IPS-18c (cell line): Measurements from ENCODE around the gene DCLK1.

ENCODE experiments used
- H3K4me3 ChIP-seq: 2 replicates; pipeline ENCODE4 v1.7.0; 2013; ENCODE audit warnings: low read depth, mild to moderate bottlenecking, low read length, moderate library complexity; ENCODE audit not compliant: insufficient read depth
- H3K9me3 ChIP-seq: one replicate; pipeline ENCODE4 v1.6.1; 2013; ENCODE audit warnings: mild to moderate bottlenecking, low read length, moderate library complexity; ENCODE audit not compliant: control insufficient read depth, insufficient read depth

DCLK1 gene

DNA sequence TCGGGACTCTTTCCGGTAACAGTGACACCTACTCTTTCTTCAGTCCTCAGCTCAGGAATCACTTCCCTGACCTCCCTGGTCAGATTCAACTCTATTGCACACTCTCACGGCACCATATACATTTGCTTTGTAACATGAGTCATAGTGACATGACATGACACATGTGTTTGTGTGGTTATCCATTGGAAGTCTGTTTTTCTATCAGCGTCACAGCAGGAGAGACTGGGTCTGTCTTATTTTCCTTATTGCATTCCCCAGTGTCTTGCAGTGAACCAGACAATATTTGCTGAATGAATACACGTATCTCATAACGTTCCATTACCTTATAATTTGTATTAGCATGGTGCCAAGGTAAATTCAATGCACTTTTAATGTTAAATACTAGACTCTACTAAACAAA is 102.0 kb downstream of the DCLK1 start:
- Histone ChIP-seq H3K4me3 (no peak overlapping the region), H3K9me3 (no peaks in the 10 kb centered on the region)

DNA sequence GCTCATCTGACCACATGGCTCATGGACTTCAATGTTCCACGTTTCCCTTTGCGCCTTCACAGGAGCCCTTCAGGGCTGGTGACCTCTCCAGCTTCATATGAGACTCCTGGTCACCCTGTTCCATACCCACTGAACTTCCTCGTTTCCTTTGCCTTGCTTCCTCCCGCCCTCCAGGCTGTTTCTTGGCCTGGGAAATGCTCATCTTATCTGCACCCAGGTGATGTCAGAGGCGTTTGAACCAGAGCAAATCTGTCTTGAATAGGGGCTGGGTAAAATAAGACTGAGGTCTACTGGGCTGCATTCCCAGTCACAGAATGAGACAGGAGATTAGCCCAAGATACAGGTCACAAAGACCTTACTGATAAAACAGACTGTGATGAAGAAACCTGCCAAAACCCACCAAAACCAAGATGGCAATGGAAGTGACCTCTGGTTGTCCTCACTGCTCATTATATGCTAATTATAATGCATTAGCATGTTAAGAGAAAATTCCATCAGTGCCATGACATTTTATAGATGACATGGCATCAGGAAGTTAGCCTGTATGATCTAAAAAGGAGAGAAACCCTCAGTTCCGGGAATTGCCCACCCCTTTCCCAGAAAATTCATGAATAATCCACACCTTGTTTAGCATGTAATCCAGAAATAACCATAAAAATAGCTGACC is 102.7 kb downstream of the DCLK1 start:
- H3K9me3 ChIP-seq = no peaks in the 10 kb centered on the region
- H3K4me3 ChIP-seq = no peak overlapping the region

- H3K9me3 ChIP-seq = no peaks in the 10 kb centered on the region
- no peak overlapping the region for H3K4me3 ChIP-seq
Observed at GRCh38 chr13:36026531-36026930, 104.7 kb downstream of the DCLK1 start.

- H3K4me3 ChIP-seq = no peak overlapping the region
- no peaks in the 10 kb centered on the region for H3K9me3 ChIP-seq
Observed at GRCh38 chr13:36014763-36015162, 116.4 kb downstream of the DCLK1 start.

- no peak overlapping the region for H3K4me3 ChIP-seq
- peaks cover 2% of the 10 kb centered on the region for H3K9me3 ChIP-seq
Observed at GRCh38 chr13:36006894-36007675, 124.1 kb downstream of the DCLK1 start.

DNA sequence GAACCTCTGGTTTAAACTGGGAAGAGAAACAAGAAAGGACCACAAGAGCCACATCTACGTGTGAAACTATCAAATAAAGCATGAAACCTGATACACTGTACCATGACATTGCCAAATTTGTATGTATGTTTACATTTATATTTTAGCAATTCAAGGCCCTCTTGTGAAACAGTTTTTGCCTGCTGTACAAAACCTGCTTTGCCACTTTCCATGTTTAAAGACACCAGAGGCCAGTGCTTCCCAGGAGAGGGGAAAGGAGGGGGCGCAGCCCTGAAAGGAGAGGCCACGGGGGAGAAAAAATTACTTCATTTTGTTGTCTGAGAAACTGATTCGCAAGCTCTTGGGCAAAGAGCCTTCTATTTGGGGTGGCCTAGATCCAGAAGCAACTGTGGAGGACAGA is 124.8 kb downstream of the DCLK1 start:
- peaks cover 2% of the 10 kb centered on the region for H3K9me3 ChIP-seq
- no peak overlapping the region for H3K4me3 ChIP-seq

DNA sequence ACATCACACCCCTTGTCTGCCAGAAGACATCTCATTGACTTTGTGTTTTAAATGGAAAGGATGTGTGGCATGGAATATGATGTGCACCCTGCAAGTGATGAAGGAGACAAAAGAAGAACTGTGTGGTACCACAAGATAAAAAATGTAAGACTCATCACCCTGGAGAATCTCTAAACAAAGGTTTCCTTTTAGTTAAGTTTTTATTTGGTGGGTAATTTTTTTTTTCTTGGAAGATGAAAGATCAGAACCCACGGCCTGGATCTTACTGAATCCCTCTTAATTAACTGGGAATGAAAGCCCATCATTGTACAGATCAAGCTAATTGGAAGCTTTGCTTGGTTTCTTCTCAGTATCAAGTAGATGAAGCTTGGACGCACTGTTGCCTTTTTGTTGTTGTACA is 129.6 kb downstream of the DCLK1 start:
- Histone ChIP-seq H3K4me3 (no peak overlapping the region), H3K9me3 (no peaks in the 10 kb centered on the region)

- no peak overlapping the region for H3K4me3 ChIP-seq
- no peaks in the 10 kb centered on the region for H3K9me3 ChIP-seq
Observed at GRCh38 chr13:36000028-36000427, 131.2 kb downstream of the DCLK1 start.

DNA sequence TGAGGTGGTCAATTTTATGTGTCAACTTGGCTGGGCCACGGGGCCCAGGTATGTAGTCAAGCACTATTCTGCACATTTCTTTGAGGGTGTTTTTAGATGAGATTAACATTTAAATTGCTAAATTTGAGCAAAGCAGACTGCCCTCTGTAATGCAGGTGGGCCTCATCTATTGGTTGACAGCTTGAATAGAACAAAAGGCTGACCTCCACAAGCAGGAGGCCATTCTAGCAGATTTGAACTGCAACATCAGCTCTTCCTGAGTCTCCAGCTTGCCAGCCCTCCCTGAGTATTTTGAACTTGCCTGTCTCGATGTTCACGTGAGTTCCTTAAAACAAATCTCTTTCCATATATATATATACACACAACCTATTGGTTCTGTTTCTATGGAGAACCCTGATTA is 134.8 kb downstream of the DCLK1 start:
- no peak overlapping the region for H3K4me3 ChIP-seq

DNA sequence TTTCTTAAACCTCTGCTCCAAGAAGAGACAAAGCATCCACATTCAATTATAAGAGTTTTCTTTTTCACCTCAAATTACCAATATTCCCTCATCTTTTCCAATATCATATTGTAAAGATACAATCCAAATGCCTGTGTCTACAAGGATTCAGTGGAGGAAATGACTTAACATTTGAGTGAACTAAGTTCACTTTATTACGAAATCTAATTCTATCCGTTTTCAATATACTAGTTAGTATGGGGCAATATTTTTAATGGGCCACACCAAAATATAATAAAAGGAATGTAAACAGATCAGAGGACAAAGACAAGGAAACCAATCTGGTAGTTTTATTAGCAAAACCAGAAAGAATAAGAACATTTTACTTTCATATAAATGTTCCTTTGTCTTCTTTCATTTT is 136.0 kb downstream of the DCLK1 start:
- H3K4me3 ChIP-seq = no peak overlapping the region
- no peaks in the 10 kb centered on the region for H3K9me3 ChIP-seq

More for the DNA sequence above, 134.8 kb downstream of the DCLK1 start:
- no peaks in the 10 kb centered on the region for H3K9me3 ChIP-seq

DNA sequence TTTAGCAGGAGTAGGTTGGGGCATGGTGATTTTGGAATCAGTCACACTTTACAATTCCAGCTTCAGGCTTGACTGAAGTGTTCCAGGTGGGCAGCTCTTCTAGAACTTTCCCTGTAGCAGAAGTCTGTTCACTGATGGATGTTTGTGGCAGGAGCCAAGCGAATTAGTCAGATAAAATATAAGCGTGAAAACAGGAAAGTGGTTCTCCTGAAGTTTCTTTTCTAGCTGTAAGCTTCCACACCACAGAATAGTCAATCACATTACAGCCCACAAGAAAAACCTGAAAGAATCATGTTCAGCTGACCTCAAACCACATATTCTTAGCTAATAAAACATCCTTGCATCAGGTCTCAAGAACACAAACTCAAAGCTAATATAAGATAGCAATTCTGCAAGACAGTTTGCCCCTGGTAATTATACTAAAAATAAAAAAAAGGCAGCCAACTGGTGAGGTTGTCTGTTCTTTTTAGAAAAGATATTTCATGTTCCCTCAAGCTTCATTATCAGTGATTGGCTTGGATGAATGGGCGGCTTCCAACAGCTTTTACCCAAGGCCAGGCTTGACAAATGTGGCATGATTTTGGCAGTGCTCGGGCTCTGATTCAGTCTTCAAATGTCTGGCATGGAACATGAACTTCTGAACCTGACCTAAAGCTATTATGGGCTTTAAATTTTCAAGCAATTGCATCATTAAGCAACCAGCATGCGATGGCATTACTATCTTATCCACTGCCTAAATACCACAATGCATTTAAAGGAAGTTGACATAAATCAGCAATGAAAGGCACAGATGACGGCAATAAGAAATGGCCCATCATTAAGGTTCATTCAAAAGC is 136.8 kb downstream of the DCLK1 start:
- Histone ChIP-seq H3K4me3 (no peak overlapping the region), H3K9me3 (no peaks in the 10 kb centered on the region)

DNA sequence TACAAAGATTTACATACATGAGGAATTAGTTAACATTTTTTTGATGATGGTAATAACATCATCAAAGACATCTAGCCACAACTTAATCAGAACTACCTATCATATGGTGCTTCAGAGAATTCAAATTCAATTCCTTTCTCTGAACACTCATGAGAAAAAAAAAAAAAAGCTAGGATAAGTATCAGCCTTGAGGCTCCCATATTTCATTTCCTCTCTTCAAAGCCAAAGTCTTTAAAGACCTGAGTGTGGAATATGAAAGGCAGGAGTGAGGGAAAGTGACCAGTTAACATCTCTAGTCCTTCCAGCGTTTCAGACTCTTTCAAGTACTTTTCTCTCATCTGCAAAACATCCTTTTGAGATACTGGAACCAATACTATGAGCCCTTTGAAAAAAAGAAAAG is 137.5 kb downstream of the DCLK1 start:
- H3K9me3 ChIP-seq = no peaks in the 10 kb centered on the region
- no peak overlapping the region for H3K4me3 ChIP-seq

DNA sequence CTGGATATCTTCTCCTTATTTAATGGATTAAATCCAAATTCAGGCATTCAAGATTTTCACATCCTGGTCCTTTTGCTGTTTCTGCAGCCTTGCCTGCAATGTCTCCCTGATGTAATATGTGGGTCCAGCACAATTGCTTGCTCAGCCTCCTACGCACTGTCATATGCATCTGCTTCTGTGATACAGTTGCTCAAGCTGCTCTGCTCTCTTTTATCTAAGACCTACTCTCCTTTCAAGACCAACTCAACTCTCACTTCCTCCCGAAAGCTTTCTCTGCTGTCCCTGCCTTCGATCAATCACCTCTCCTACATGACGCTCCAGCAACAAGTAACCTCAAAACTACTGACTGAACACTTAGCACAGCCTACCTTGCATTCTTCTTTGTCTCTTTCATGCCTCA is 138.2 kb downstream of the DCLK1 start:
- no peak overlapping the region for H3K4me3 ChIP-seq
- no peaks in the 10 kb centered on the region for H3K9me3 ChIP-seq

DNA sequence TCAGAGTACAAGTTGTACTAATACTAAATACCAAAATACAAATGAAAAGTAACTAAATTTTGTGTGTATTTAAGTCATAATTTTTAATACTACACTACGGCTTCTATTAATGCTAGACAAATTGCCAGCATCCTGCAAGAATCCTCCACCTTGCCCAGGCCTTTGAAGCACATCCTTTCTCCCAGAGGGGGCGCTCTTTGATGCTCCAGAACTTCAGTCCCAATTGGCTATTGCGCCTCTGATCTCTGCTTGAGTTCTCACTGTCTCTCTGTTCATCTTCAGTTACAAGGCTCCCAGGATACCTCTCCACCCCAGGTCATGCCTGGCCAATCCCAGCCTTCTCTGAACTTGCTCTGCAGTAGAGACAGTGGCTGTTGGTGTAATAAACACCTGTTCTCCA is 141.0 kb downstream of the DCLK1 start:
- Histone ChIP-seq H3K9me3 (no peaks in the 10 kb centered on the region), H3K4me3 (no peak overlapping the region)

GRCh38 chr13:35988648-35989081 is 142.5 kb downstream of the DCLK1 start:
- H3K4me3 ChIP-seq = no peak overlapping the region
- no peaks in the 10 kb centered on the region for H3K9me3 ChIP-seq

- Histone ChIP-seq H3K9me3 (no peaks in the 10 kb centered on the region), H3K4me3 (no peak overlapping the region)
Observed at GRCh38 chr13:35987572-35988513, 143.3 kb downstream of the DCLK1 start.
